A673 (cell line): ENCODE measurements around the gene MCM7. TPM values are rescaled to one million over a fixed set of nuclear protein-coding genes. Genes with fewer than 3 reads are reported as not detected.

Experiments
- BruUV-seq: library from RNA; stranded (reverse); fragments of 400-500 nt; replicated peaks from 2 replicates; lab custom pipeline; 2021; lab: Mats Ljungman, UMichigan
- CTCF ChIA-PET: fragments of 300-600 bp; sonication (Branson Sonifier 250); formaldehyde crosslinking; loops from one replicate; lab custom pipeline; 2022; ENCODE audit warnings: antibody characterized with exemption; lab: Charles Lee
- POLR2A ChIA-PET: fragments of 300-600 bp; sonication (Branson Sonifier 250); formaldehyde crosslinking; loops from one replicate; lab custom pipeline; 2022; ENCODE audit warnings: antibody characterized with exemption; ENCODE audit not compliant: low non-redundant PET; lab: Charles Lee
- DNase-seq: peaks from one replicate; pipeline ENCODE4 v3.0.0-alpha.2; 2015; ENCODE audit warnings: low spot score
- H3K27ac ChIP-seq: fragments of 200-600 bp; sonication (generic); 2 replicates; pipeline ENCODE4 v1.5.1; 2016; ENCODE audit warnings: mixed run types, low read depth, mild to moderate bottlenecking, mixed read lengths, antibody characterized with exemption, low read length; ENCODE audit not compliant: poor library complexity, severe bottlenecking
- H3K27me3 ChIP-seq: fragments of 200-600 bp; sonication (generic); replicated peaks from 2 replicates; pipeline ENCODE4 v1.6.1; 2017; ENCODE audit warnings: mixed run types, low read depth, mild to moderate bottlenecking, mixed read lengths, antibody characterized with exemption, low read length; ENCODE audit not compliant: insufficient read depth, poor library complexity
- H3K36me3 ChIP-seq: fragments of 200-600 bp; sonication (generic); 2 replicates; pipeline ENCODE4 v1.6.1; 2016; ENCODE audit warnings: mixed run types, mild to moderate bottlenecking, mixed read lengths, antibody characterized with exemption, low read length; ENCODE audit not compliant: insufficient read depth, poor library complexity, severe bottlenecking
- H3K4me1 ChIP-seq: fragments of 200-600 bp; sonication (generic); 2 replicates; pipeline ENCODE4 v1.6.1; 2017; ENCODE audit warnings: mixed run types, mild to moderate bottlenecking, mixed read lengths, antibody characterized with exemption, low read length; ENCODE audit not compliant: insufficient read depth, poor library complexity, severe bottlenecking
- H3K4me3 ChIP-seq: fragments of 200-600 bp; sonication (generic); 2 replicates; pipeline ENCODE4 v1.5.1; 2016; ENCODE audit warnings: low read depth, mixed run types, mild to moderate bottlenecking, mixed read lengths, low read length; ENCODE audit not compliant: poor library complexity, severe bottlenecking
- H3K9me3 ChIP-seq: fragments of 200-600 bp; sonication (generic); 2 replicates; pipeline ENCODE4 v1.6.1; 2016; ENCODE audit warnings: mixed run types, low read depth, mild to moderate bottlenecking, mixed read lengths, antibody characterized with exemption, low read length; ENCODE audit not compliant: poor library complexity, severe bottlenecking
- EZH2 ChIP-seq: fragments of 200-600 bp; sonication (generic); IDR thresholded peaks from 2 replicates; pipeline ENCODE4 v1.6.1; 2017; ENCODE audit warnings: borderline replicate concordance, low read depth, mild to moderate bottlenecking, mixed read lengths, antibody characterized with exemption, low read length; ENCODE audit not compliant: poor library complexity, severe bottlenecking
- intact Hi-C: fragments of 100-400 bp; cut with micrococcal nuclease; formaldehyde crosslinking; loops from one replicate; pipeline ENCODE4 v1.10.0; 2022; ENCODE audit not compliant: unreplicated experiment
- total RNA-seq: library from RNA; stranded (reverse); gene quantifications from 2 replicates; pipeline ENCODE4 v1.2.3, GENCODE V29; 2021
- TF ChIP-seq, protein P1 (sequence below): fragments of 300-800, 200-600 bp; sonication (generic); conservative IDR thresholded peaks from 2 replicates; pipeline ENCODE4 v1.5.1; 2017; ENCODE audit warnings: low read depth, mild to moderate bottlenecking, antibody characterized with exemption, low read length, moderate library complexity, mixed read lengths

Gene MCM7
- total RNA-seq, 1 experiment from 2014 or later = 399 TPM

DNA sequence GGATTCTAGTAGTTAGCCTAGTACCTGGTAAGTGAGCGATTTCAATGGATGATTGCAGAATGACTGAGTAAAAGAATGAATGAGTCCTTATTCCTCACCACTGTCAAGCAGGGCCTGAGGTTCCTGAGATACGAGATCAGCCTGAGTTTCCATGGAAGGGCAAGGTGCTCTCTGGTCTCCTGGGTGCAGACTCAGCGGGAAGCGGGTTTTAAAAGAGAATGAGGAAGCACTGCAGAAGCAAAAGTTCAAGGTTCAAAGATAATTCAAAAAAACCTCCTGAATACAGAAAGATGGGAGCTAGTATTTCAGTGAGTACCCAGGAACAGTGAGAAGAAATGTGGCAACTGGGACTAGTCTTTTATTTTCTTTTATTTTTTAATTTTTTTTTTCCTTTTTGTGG lies 24.0 kb downstream of the MCM7 start:
- Histone ChIP-seq H3K9me3 (peaks cover 26% of the 10 kb centered on the region), H3K27me3 (no peaks in the 10 kb centered on the region), H3K4me3 (no peak overlapping the region), H3K4me1 (peaks cover 4% of the 10 kb centered on the region), H3K27ac (no peak overlapping the region), H3K36me3 (peaks cover 78% of the 10 kb centered on the region)
- intact Hi-C loops = no loop called here
- CTCF ChIA-PET = no interaction called here
- TF ChIP-seq, protein P1, sequence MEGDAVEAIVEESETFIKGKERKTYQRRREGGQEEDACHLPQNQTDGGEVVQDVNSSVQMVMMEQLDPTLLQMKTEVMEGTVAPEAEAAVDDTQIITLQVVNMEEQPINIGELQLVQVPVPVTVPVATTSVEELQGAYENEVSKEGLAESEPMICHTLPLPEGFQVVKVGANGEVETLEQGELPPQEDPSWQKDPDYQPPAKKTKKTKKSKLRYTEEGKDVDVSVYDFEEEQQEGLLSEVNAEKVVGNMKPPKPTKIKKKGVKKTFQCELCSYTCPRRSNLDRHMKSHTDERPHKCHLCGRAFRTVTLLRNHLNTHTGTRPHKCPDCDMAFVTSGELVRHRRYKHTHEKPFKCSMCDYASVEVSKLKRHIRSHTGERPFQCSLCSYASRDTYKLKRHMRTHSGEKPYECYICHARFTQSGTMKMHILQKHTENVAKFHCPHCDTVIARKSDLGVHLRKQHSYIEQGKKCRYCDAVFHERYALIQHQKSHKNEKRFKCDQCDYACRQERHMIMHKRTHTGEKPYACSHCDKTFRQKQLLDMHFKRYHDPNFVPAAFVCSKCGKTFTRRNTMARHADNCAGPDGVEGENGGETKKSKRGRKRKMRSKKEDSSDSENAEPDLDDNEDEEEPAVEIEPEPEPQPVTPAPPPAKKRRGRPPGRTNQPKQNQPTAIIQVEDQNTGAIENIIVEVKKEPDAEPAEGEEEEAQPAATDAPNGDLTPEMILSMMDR = no peak
- DNase-seq = no peak
- no TSS peak for BruUV-seq
- POLR2A ChIA-PET = interaction anchor here (0.6 kb wide), 1 partner anchor 130 kb away, joined by 17 read pairs; no protein-coding TSS in a partner anchor

DNA sequence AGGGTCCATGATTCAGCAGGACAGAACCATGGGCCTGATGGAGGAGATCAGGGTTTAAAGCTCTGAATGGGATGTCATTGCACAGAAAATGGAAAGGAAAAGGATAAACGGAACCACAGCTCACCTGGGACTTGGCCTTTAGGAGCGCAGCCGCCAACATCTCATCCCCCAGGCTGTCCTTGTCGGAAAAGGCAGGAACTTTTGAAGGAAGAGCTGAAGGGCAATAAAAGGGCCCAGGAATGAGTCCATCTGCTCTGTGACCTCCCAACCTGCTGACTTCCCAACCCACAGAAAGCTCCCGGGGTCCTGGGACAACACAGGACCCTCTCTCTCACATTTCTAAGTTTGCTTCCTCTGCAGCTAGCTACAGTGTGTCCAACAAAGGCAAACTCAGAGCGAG lies 25.8 kb downstream of the MCM7 start:
- peaks cover 96% of the 10 kb centered on the region for H3K36me3 ChIP-seq
- H3K27me3 ChIP-seq = no peaks in the 10 kb centered on the region
- TF ChIP-seq, protein P1 = no peak
- H3K4me3 ChIP-seq = no peak overlapping the region
- peaks cover 44% of the 10 kb centered on the region for H3K9me3 ChIP-seq
- POLR2A ChIA-PET = no interaction called here
- intact Hi-C loops = no loop called here
- no peak overlapping the region for H3K27ac ChIP-seq
- BruUV-seq = no TSS peak
- CTCF ChIA-PET = no interaction called here
- peaks cover 3% of the 10 kb centered on the region for H3K4me1 ChIP-seq
- no peak for DNase-seq

DNA sequence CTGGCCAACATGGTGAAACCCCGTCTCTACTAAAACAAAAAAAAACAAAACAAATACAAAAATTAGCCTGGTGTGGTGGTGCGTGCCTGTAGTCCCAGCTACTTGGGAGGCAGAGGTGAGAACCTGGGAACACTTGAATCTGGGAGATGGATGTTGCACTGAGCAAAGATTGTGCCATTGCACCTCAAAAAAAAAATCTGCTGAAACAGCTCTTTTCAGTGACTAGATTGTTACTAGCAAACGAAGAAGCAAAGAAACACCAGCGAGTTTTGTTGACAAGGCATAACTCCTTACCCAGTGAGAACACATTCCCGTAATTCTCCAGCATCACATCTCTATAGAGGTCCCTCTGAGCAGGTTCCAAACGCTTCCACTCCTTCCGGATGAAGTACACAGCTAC lies 26.4 kb downstream of the MCM7 start:
- DNase-seq = no peak
- H3K4me1 ChIP-seq = no peaks in the 10 kb centered on the region
- H3K27me3 ChIP-seq = no peaks in the 10 kb centered on the region
- intact Hi-C loops = no loop called here
- peaks cover 99% of the 10 kb centered on the region for H3K36me3 ChIP-seq
- H3K27ac ChIP-seq = no peak overlapping the region
- TF ChIP-seq EZH2 = no peak
- TF ChIP-seq, protein P1 = no peak
- POLR2A ChIA-PET = no interaction called here
- peaks cover 50% of the 10 kb centered on the region for H3K9me3 ChIP-seq
- BruUV-seq = no TSS peak
- no peak overlapping the region for H3K4me3 ChIP-seq
- CTCF ChIA-PET = no interaction called here
